ENCODE results near the gene TMEM222. TPM values are rescaled to one million over a fixed set of nuclear protein-coding genes. Genes with fewer than 3 reads are reported as not detected.

TMEM222 gene
- total RNA-seq, 2 experiments from 2014 or later = 22.0 to 25.4 TPM

GRCh38 chr1:27296773-27297291 is 25.1 kb upstream of the TMEM222 start:
- no peak overlapping the region for H3K4me3 Mint-ChIP-seq
- no peaks in the 10 kb centered on the region for H3K27me3 Mint-ChIP-seq
- H3K9me3 Mint-ChIP-seq = no peaks in the 10 kb centered on the region
- POLR2A ChIA-PET = interaction anchor here (0.6 to 1.8 kb wide), 7 partner anchors 13 to 195 kb away, joined by 3 to 4 read pairs (median 3); no protein-coding TSS in a partner anchor
- intact Hi-C loops (cut with micrococcal nuclease) = loop anchor here (2.0 kb wide), 1 partner anchor 98 kb away; no protein-coding TSS in a partner anchor
- peak; percentile 74 for ATAC-seq
- peak; percentile 75 for DNase-seq
- peak; percentile 72 for TF ChIP-seq CTCF (IDR thresholded peaks at IDR 0.05)
- H3K4me1 Mint-ChIP-seq (ENCODE audit: low read depth) = peaks cover 4% of the 10 kb centered on the region
- CTCF ChIA-PET = interaction anchor here (0.5 to 11.3 kb wide), 84 partner anchors 9 to 493 kb away, joined by 3 to 293 read pairs (median 5); partner anchors contain the start of genes CD164L2, GPR3, MAP3K6 and SLC9A1
- H3K27ac Mint-ChIP-seq = no peak overlapping the region
- no peaks in the 10 kb centered on the region for H3K36me3 Mint-ChIP-seq (ENCODE audit: low read depth)

- peaks cover 4% of the 10 kb centered on the region for H3K4me1 Mint-ChIP-seq (ENCODE audit: low read depth)
- CTCF ChIA-PET = interaction anchor here (1.0 to 11.3 kb wide), 33 partner anchors 9 to 308 kb away, joined by 3 to 293 read pairs (median 7); partner anchors contain the start of genes CD164L2 and GPR3
- H3K4me3 Mint-ChIP-seq = no peak overlapping the region
- no peaks in the 10 kb centered on the region for H3K9me3 Mint-ChIP-seq
- intact Hi-C loops (cut with micrococcal nuclease) = loop anchor here (2.0 kb wide), 1 partner anchor 97 kb away; no protein-coding TSS in a partner anchor
- POLR2A ChIA-PET = interaction anchor here (1.0 to 1.8 kb wide), 3 partner anchors 59 to 196 kb away, joined by 3 to 4 read pairs (median 3); no protein-coding TSS in a partner anchor
- H3K27me3 Mint-ChIP-seq = no peaks in the 10 kb centered on the region
- no peak for ATAC-seq
- no peak overlapping the region for H3K27ac Mint-ChIP-seq
- TF ChIP-seq CTCF (IDR thresholded peaks at IDR 0.05) = no peak
- no peaks in the 10 kb centered on the region for H3K36me3 Mint-ChIP-seq (ENCODE audit: low read depth)
- no peak for DNase-seq
Measured at GRCh38 chr1:27297903-27298302, 24.1 kb upstream of the TMEM222 start.

- no peak for TF ChIP-seq CTCF (IDR thresholded peaks at IDR 0.05)
- POLR2A ChIA-PET = interaction anchor here (0.9 to 1.1 kb wide), 3 partner anchors 43 to 97 kb away, joined by 3 read pairs; partner anchors contain the start of gene SYTL1
Measured at GRCh38 chr1:27298632-27299384, 23.2 kb upstream of the TMEM222 start.

GRCh38 chr1:27299385-27300271 is 22.3 kb upstream of the TMEM222 start:
- Mint-ChIP-seq H3K9me3 (no peaks in the 10 kb centered on the region), H3K4me1 (ENCODE audit: low read depth) (peaks cover 4% of the 10 kb centered on the region), H3K36me3 (ENCODE audit: low read depth) (no peaks in the 10 kb centered on the region), H3K4me3 (no peak overlapping the region), H3K27me3 (no peaks in the 10 kb centered on the region), H3K27ac (no peak overlapping the region)
- intact Hi-C loops (cut with micrococcal nuclease) = loop anchor here (2.0 kb wide), 1 partner anchor 89 kb away; no protein-coding TSS in a partner anchor
- ATAC-seq = no peak
- ChIA-PET CTCF (interaction anchor here (0.8 to 11.3 kb wide), 40 partner anchors 8 to 363 kb away, joined by 3 to 293 read pairs (median 6); partner anchors contain the start of genes AHDC1, CD164L2, GPR3 and MAP3K6), POLR2A (interaction anchor here (0.7 to 1.3 kb wide), 7 partner anchors 14 to 255 kb away, joined by 3 to 4 read pairs (median 3); partner anchors contain the start of genes GPR3 and SYTL1)
- no peak for TF ChIP-seq CTCF (IDR thresholded peaks at IDR 0.05)
- DNase-seq = no peak

More at GRCh38 chr1:27298632-27299384, 23.2 kb upstream of the TMEM222 start:
- CTCF ChIA-PET = interaction anchor here (0.9 to 11.3 kb wide), 30 partner anchors 9 to 364 kb away, joined by 3 to 293 read pairs (median 8); partner anchors contain the start of genes CD164L2 and GPR3
- intact Hi-C loops (cut with micrococcal nuclease) = no loop called here
- Mint-ChIP-seq H3K27ac (no peak overlapping the region), H3K4me1 (ENCODE audit: low read depth) (peaks cover 4% of the 10 kb centered on the region), H3K27me3 (no peaks in the 10 kb centered on the region), H3K36me3 (ENCODE audit: low read depth) (no peaks in the 10 kb centered on the region), H3K9me3 (no peaks in the 10 kb centered on the region), H3K4me3 (no peak overlapping the region)
- no peak for DNase-seq
- ATAC-seq = no peak

All from activated CD8-positive, alpha-beta T cell treated with anti-CD3 and anti-CD28 coated beads for 36 hours (primary cell).